ENCODE results near the gene DDX27.
"Not testable (repeated sequence)": the region's sequence is repeated elsewhere in the genome, so short reads cannot be mapped to it uniquely, and the experiment has no call there.

DDX27 gene

GRCh38 chr20:49219091-49219923 is at the start of gene DDX27:
Gene DDX27, plus strand, starts transcription at chr20:49219416. Its CDS starts 33 bp downstream, at chr20:49219449.
- peak; percentile 100 for DNase-seq

DNA sequence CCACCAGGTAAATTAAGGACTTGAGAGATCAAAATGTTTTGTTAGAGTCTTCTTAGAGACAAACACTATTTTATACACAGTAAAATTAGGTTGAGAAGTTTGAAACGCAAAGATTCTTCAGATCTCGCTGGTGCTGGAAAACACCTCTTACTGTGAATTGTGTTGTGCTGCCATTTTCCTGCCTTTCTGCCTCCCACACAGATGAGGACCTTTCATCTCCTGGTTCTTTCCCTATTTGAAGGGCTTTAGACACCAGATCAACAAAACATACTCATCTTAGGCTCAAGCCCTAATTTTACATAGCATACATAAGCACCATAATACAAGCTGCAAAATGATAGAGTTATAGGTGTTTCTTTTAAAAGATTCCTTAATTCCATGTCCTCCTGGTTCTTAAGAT is 49.7 kb upstream of the DDX27 start:
- no peak for DNase-seq

DNA sequence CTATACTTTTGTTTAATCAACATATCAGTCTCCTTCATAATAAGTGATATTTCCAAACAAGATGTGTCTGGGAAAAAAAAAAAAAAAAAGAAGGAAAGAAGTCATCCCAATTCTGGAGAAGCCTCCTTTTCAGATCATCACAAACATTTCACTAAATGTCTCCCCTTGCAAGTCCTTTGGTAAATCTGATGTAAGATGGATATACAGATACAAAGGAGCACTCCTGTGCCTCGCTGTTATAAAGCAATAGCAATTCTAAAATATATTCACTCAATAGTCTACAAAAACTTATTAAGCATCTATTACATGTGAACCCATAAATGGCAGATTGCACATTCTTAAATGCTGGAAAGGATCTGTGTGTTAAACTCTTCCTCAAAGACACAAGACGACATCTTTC is 48.5 kb upstream of the DDX27 start:
- DNase-seq = no peak

DNA sequence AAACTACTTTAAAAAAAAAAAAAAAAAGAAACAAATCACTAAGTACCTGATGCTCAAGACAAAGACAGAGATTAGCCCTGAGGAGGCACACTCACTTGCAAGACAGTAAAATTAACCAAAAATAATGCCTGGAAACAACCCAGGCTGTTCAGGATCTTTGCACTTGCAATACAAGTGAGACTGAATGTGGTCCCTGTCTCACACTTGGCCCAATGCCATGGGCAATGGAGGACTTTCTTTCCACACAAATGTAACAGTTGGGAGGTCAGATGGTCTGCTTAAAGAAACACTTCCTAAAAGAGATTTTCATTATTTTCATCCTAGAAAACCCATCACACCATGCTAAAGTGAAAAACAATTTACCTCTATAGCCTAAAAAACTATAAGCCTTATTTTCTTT is 47.3 kb upstream of the DDX27 start:
- DNase-seq = no peak

DNA sequence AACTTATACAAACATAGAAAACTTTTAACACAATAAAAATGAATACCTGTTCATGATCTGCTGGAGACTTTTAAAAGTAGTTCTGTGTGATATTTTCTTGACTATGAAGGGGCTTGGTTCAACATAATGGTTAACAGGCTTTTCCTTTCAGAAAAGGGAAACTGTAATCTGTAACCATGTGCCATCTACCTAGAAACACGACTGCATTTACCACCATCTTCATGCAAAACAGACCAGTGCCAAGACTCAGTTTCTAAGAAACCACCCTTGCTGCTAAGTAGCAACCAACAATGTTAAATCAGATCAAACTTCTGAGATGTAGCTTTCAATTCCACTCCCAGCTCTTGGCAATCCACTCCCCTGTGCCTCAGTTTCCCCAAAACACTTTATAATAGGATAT is 46.8 kb upstream of the DDX27 start:
- no peak for DNase-seq

- no peak for DNase-seq
Observed at GRCh38 chr20:49174183-49174582, 45.0 kb upstream of the DDX27 start.

- no peak for DNase-seq
Observed at GRCh38 chr20:49179368-49180277, 39.6 kb upstream of the DDX27 start.

DNA sequence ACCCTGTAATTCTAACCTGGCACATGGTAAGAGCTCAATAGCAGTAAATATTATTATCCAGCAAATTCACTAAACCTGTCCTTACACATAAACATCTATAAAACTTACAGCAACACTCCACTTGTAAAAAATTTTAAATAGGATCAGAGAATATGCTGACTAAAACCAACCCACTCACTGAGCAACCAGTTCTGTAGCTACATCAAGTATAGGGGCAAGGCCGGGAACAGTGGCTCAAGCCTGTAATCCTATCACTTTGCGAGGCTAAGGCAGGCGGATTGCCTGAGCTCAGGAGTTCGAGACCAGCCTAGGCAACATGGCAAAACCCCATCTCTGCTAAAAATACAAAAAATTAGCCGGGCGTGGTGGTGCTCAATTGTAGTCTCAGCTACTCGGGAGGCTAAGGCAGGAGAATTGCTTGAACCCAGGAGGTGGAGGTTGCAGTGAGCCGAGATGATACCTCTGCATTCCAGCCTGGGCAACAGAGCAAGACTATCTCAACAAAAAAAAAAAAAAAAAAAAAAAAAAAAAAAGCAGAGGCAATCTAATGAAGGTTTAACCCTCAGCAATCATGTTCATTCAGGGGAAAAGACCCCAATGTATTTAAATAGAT is 37.8 kb upstream of the DDX27 start:
- DNase-seq = no peak

DNA sequence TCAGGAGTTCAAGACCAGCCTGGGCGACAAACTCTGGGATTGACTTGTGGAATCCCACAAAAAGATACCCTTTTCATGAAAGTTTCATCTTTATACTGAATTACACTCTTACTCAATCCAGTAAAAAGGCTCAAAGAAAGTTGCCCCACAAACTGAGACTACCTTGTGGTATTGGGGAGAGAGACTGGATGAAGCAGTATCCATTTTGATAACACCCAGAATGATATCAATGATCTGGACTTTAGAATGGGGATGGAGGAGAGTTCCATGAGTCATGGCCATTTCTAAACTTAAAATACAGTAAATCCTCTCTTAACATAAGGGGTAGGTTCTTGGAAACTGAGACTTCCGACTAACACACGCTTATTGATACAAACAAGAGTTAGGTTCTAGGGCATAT is 35.8 kb upstream of the DDX27 start:
- DNase-seq = no peak

DNA sequence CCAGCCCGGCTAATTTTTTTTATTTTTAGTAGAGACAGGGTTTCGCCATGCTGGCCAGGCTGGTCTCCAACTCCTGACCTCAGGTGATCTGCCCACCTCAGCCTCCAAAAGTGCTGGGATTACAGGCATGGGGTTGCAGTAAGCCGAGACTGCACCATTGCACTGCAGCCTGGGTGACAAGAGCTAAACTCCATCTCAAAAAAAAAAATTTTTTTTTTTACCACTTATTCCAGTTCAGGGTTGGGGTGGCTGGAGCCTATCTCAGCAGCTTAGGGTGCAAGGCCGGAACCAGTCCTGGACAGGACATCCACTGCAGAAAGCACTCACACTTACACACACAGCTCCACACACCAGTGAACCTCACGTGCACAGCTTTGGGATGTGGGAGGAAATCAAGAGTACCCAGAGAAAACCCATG is 35.1 kb upstream of the DDX27 start:
- DNase-seq = not testable (repeated sequence)

GRCh38 chr20:49184691-49185070 is 34.5 kb upstream of the DDX27 start:
- DNase-seq = no peak

GRCh38 chr20:49185071-49185761 is 34.0 kb upstream of the DDX27 start:
- no peak for DNase-seq

GRCh38 chr20:49186535-49187329 is 32.5 kb upstream of the DDX27 start:
- no peak for DNase-seq

GRCh38 chr20:49187330-49187850 is 31.8 kb upstream of the DDX27 start:
- DNase-seq = no peak

DNA sequence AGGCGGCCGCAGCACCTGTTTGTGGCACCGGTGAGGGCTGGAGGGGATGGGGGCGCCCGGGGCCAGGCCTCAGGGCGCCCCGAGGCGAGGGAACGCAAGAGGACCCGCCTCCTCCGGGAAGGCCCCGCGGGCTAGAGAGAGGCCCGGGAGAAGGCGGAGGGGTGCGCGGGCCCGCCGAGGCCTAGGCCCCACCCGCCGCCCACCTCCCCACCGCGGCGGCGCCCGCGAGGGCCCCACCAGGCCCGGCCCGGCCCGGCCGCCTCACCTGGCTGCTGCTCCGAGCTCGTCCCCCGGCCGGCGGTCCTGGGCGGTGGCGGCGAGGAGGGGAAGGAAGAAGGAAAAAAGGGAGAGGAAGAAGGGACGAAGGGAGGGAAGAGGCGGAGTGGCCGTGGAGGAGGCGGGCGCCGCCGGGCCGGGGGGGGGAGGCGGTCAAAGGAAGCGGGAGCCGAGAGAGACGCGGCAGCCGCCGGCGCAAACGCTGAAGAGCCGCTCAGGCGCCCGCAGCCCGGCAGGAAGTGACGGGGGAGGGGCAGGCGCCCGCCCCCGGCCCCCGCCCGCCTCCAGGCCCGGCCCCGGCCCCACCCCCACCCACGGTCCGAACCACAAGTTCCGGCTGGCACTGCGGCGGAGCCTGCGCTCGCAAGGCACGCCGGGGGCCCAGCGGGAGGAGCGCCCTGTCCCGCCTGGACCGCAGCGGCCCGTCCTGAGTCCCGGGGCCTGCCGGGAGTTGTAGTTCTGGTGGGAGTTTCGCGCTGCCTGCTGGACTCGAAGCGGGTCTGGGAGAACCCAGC is 31.2 kb upstream of the DDX27 start, which contains the start of gene STAU1:
STAU1 (minus strand) TSS at position 484 of the 791 bp plus-strand sequence. CDS start 22,133 bp downstream, outside the sequence.
- peak; percentile 99 for DNase-seq

DNA sequence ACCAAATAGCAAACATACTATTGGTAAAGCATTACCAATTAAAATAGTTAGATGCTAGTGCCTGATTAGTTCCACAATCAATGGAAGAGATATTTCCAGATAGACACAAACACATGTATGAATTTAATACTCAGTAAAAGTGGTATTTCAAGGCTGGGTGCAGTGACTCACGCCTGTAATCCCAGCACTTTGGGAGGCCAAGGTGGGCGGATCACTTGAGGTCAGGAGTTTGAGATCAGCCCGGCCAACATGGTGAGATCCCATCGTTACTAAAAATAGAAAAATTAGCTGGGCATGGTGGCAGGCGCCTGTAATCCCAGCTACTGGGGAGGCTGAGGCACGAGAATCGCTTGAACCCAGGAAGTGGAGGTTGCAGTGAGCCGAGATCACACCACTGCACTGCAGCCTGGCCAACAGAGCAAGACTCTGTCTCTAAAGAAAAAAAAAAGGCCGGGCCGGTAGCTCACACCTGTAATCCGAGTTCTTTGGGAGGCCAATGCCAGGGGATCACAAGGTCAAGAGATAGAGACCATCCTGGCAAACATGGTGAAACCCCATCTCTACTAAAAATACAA is 26.2 kb upstream of the DDX27 start:
- DNase-seq = not testable (repeated sequence)

- no peak for DNase-seq
Observed at GRCh38 chr20:49199729-49200293, 19.4 kb upstream of the DDX27 start.

- no peak for DNase-seq
Observed at GRCh38 chr20:49203011-49203410, 16.2 kb upstream of the DDX27 start.

GRCh38 chr20:49203746-49204145 is 15.5 kb upstream of the DDX27 start:
- DNase-seq = no peak

DNA sequence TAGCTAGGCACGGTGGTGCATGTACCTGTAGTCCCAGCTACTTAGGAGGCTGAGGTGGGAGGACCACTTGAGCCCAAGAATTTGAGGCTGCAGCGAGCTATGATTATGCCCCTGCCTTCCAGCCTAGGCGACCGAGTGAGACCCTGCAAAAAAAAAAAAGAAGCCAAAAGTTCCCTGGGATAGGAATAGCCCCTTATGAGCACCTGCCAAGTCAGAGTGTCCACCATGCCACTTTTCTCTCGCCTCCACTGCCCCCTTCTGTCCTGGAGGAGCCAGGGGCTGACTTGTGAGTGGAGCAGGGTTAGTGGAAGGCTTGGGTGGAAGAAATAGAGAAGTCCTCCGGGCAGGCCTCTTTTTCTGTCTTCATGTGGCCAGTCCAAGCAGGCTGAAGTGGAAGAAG is 12.1 kb upstream of the DDX27 start:
- DNase-seq = no peak

Data from NCI-H2171 (cell line).